ENCODE data around the gene ZNF624.

The ZNF624 gene

DNA sequence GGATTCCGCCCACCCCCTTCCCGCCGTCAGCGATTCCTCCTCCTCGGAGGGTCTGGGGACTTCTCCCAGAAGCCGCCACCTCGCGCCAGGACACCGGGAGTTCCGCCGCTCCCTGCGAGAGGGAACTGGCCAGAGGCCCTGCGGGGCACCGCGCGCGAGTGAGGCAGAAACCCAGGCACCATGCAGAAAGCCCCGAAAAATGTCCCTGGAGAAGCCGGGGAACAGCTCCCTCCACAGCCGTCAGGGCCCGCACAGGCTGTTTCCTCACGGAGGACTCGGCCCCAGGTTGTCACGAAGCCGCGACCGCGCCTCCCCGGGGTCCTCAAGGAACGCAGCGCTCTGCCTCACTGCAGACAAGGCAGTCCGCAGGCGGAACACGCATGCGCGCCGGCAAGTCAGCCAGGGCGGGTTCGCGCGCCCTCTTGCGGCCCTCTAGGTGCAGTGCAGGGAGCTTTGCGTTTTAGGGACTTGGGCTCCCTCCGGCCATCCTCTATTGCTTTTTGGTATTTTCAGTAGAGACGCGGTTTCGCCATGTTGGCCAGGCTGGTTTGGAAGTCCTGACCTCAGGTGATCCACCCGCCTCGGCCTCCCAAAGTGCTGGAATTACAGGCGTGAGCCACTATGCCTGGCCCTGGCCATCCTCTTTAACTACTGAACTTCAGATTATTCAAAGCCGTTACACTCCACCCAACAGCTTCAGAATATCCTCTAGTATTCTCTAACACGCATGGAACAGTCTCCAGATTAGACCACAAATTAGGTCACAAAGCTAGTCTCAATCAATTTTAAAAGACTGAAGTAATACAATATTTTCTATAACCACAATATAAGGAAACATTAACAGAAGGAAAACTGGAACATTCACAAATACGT, 64.3 kb downstream of the ZNF624 start:
- peak; percentile 93 for DNase-seq

DNA sequence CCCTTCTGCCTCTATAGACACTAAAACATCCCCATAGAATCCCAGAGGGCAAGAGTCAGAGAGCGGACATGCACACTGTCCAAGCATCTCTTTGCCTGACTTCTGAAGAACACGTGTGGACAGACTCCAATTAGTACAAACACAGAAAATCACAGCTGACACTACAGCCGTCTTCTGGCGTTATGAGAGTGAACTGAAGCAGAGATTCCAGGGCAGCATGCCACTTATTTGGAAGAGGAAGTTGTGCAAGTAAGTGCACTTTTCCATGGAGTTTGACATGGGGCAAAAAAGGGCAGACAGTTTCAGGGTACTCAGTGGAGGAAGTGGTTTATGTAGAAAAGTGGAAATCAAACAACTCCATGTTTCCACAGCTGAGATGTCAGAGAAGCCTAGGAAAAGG, 67.9 kb downstream of the ZNF624 start:
- no peak for DNase-seq

DNA sequence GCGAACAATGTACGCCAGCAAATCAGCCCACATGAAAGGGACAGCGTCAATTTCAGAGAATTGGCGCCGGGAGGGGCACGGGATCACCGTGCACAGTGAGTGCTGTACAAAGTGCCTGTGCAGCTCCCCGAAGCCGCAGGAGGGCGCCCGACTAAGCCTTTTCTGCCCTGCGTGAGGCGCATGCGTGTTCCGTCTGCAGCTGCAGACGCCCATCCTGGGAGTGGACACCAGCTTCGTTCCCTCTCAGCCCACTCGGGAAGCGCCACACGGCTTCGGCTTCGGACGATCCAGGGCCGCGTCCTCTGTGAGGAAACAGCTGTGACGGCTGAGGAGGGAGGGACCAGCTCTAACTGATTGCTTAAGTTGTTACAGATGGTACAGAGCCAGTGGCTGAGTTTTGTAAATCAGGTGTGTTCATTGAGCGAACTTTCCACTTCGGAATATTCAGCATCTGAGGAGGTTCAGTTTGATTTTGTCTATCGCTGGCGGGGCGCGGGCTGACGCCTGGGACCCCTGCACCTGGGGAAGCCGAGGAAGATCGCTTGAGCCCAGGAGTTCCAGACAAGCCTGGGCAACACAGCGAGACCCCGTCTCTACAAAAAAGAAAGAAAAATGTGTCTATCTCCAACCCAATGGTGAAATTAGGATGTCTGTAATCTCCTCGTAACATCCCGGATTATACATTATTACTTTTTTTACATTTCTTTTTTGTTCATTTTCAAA, 69.2 kb downstream of the ZNF624 start:
- DNase-seq = peak; percentile 92

DNA sequence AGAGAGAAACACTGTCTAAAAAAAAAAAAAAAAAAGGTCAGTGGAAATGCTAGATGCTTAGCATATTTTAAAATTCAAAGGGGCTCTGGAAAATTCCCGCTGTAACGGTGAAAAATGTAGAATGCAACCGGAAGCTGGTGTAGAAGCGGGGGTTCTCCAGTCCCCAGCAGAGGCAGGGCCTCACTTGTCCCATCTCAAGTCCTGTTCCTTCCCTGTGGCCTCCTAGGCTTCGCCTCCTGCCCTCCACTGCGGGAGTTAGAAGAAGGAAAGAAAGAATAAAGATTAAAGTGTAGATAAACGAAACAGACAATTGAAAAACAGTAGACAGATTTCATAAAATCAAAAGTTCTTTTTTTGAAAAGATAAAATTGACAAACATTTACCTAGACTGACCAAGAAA, 69.9 kb downstream of the ZNF624 start:
- peak; percentile 10 for DNase-seq

DNA sequence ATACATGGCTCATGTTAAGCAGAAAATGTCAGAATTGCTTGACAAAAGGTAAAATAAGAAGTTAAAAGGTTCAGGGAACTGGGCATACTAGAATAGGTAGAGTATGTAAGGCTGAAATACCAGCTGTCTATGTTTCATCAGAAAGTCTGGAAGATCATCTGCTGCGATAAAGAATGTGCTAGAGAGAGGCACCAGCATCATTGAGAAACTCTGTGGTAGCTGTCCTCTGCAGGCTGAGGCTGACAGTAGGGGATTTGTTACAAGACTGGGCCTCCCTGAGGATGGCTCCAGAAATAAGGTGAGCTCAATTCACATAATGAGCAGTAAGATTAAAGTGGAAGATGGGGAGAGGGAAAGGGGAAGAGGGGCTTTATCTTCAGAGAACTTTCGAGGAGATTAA, 80.2 kb downstream of the ZNF624 start:
- no peak for DNase-seq
